A549 (cell line): ENCODE results near the gene SETD2. TPM values are rescaled to one million over a fixed set of nuclear protein-coding genes. Genes with fewer than 3 reads are reported as not detected.
A peak's percentile ranks its signal among the peaks of the same experiment; 100 is the strongest.

Experiments used
- ATAC-seq, 2 experiments: fragments of 200-7000 bp in 1 of 2; fragments of >200 bp in 1 of 2; cut with Nextera tagmentation in 1 of 2; cut with Tn5 transposase in 1 of 2; 3 replicates each; pipeline versions ENCODE4 v1.8.0 to v1.9.1; 2018 to 2020; ENCODE audit warnings: mild to moderate bottlenecking in 1 of 2, moderate library complexity in 1 of 2
- CTCF ChIA-PET: fragments of 300-600 bp; sonication (Branson Sonifier 250); formaldehyde crosslinking; extraction: SDS; loops from one replicate; lab custom pipeline; 2021; ENCODE audit warnings: antibody characterized with exemption, inconsistent platforms; lab: Yijun Ruan, JAX
- POLR2A ChIA-PET: fragments of 350-600 bp; formaldehyde crosslinking; extraction: SDS; loops from one replicate; lab custom pipeline; 2021; ENCODE audit warnings: antibody characterized with exemption, inconsistent platforms; lab: Yijun Ruan, JAX
- DNase-seq, 2 experiments: peaks; one replicate each; pipeline versions ENCODE4 v3.0.0 to v3.0.0-alpha.2; 2011 to 2016; ENCODE audit warnings: low read depth in 1 of 2, low spot score in 1 of 2
- FAIRE-seq: peaks from 2 replicates; lab custom pipeline; 2011; peaks lifted over from hg19 to GRCh38; lab: Jason Lieb, UNC
- H3K27ac ChIP-seq, 2 experiments: fragments of >200 bp; sonication (Bioruptor Twin); formaldehyde crosslinking; 3 replicates each; pipeline ENCODE4 v1.5.1; 2016 to 2017
- H3K4me1 ChIP-seq: fragments of >200 bp; sonication (Bioruptor Twin); formaldehyde crosslinking; 3 replicates; pipeline ENCODE4 v1.6.1; 2016
- H3K4me2 ChIP-seq: fragments of >200 bp; sonication (Bioruptor Twin); formaldehyde crosslinking; 3 replicates; pipeline ENCODE4 v1.6.1; 2016
- H3K4me3 ChIP-seq: fragments of >200 bp; sonication (Bioruptor Twin); formaldehyde crosslinking; 3 replicates; pipeline ENCODE4 v1.5.1; 2016
- H3K9me3 ChIP-seq: fragments of >200 bp; sonication (Bioruptor Twin); formaldehyde crosslinking; 3 replicates; pipeline ENCODE4 v1.6.1; 2016
- BHLHE40 ChIP-seq: IDR thresholded peaks from 2 replicates; pipeline ENCODE4 v1.6.1; 2012; ENCODE audit warnings: low read depth, low read length, inconsistent platforms
- CBX2 ChIP-seq: fragments of 200-600 bp; sonication (generic); IDR thresholded peaks from 2 replicates; pipeline ENCODE4 v1.6.1; 2016; ENCODE audit warnings: low read depth, mild to moderate bottlenecking, borderline replicate concordance
- CBX8 ChIP-seq: fragments of 200-600 bp; sonication (generic); IDR thresholded peaks from 2 replicates; pipeline ENCODE4 v1.6.1; 2016
- CHD4 ChIP-seq: fragments of 200-600 bp; sonication (generic); IDR thresholded peaks from 2 replicates; pipeline ENCODE4 v1.6.1; 2016; ENCODE audit warnings: antibody characterized with exemption, mild to moderate bottlenecking, borderline replicate concordance
- EHF ChIP-seq: fragments of 250-450 bp; sonication (Bioruptor Pico); IDR thresholded peaks from 2 replicates; pipeline ENCODE4 v1.5.0; 2020; ENCODE audit warnings: mild to moderate bottlenecking
- ESRRA ChIP-seq: fragments of 150-350 bp; IDR thresholded peaks from 2 replicates; pipeline ENCODE4 v1.6.1; 2014; ENCODE audit warnings: mild to moderate bottlenecking, low read length, borderline replicate concordance
- FOSB ChIP-seq: fragments of 250-450 bp; sonication (Bioruptor Pico); IDR thresholded peaks from 2 replicates; pipeline ENCODE4 v1.5.0; 2020; ENCODE audit warnings: mild to moderate bottlenecking, moderate library complexity
- FOXS1 ChIP-seq: fragments of 250-450 bp; sonication (Bioruptor Pico); IDR thresholded peaks from 2 replicates; pipeline ENCODE4 v1.5.0; 2020; ENCODE audit warnings: mild to moderate bottlenecking, moderate library complexity
- HOXA7 ChIP-seq: fragments of 250-450 bp; sonication (Bioruptor Pico); IDR thresholded peaks from 2 replicates; pipeline ENCODE4 v1.5.0; 2020; ENCODE audit warnings: mild to moderate bottlenecking, moderate library complexity
- HOXB5 ChIP-seq: fragments of 250-450 bp; sonication (Bioruptor Pico); IDR thresholded peaks from 2 replicates; pipeline ENCODE4 v1.5.0; 2020; ENCODE audit warnings: mild to moderate bottlenecking, moderate library complexity
- JUNB ChIP-seq: fragments of >200 bp; sonication (Bioruptor Twin); formaldehyde crosslinking; IDR thresholded peaks from 2 replicates; pipeline ENCODE4 v1.6.1; 2016
- MAFK ChIP-seq: fragments of 450-650 bp; IDR thresholded peaks from 2 replicates; pipeline ENCODE4 v1.6.1; 2014; ENCODE audit not compliant: partially characterized antibody
- MYC ChIP-seq: IDR thresholded peaks from 2 replicates; pipeline ENCODE4 v1.6.1; 2012; ENCODE audit warnings: mild to moderate bottlenecking, inconsistent platforms, low read length, improper control_type of control experiment, borderline replicate concordance
- NR3C1 ChIP-seq: fragments of >200 bp; sonication (Bioruptor Twin); formaldehyde crosslinking; IDR thresholded peaks from 3 replicates; pipeline ENCODE4 v1.6.1; 2017
- RAD21 ChIP-seq, 2 experiments: fragments of >200 bp in 1 of 2; sonication (Bioruptor Twin) in 1 of 2; formaldehyde crosslinking in 1 of 2; IDR thresholded peaks in 1 of 2; conservative IDR thresholded peaks in 1 of 2; 2 replicates in 1 of 2; 3 replicates in 1 of 2; pipeline ENCODE4 v1.6.1; 2012 to 2018; ENCODE audit warnings: inconsistent platforms in 1 of 2
- RCOR1 ChIP-seq: fragments of 150-350 bp; IDR thresholded peaks from 2 replicates; pipeline ENCODE4 v1.6.1; 2014; ENCODE audit warnings: antibody characterized with exemption, low read length, low read depth
- RFX5 ChIP-seq: fragments of 450-650 bp; IDR thresholded peaks from 2 replicates; pipeline ENCODE4 v1.7.1; 2014; ENCODE audit warnings: antibody characterized with exemption, mild to moderate bottlenecking, moderate library complexity
- SMC3 ChIP-seq: fragments of >200 bp; sonication (Bioruptor Twin); formaldehyde crosslinking; IDR thresholded peaks from 3 replicates; pipeline ENCODE4 v1.6.1; 2018; ENCODE audit warnings: inconsistent platforms
- TFCP2L1 ChIP-seq: fragments of 250-450 bp; sonication (Bioruptor Pico); IDR thresholded peaks from 2 replicates; pipeline ENCODE4 v1.5.0; 2021; ENCODE audit warnings: mild to moderate bottlenecking
- ZC3H11A ChIP-seq: fragments of 450-650 bp; IDR thresholded peaks from 2 replicates; pipeline ENCODE4 v1.6.1; 2014; ENCODE audit warnings: antibody characterized with exemption, mild to moderate bottlenecking
- ZFP36 ChIP-seq: fragments of 450-650 bp; IDR thresholded peaks from 2 replicates; pipeline ENCODE4 v1.6.1; 2014; ENCODE audit warnings: borderline replicate concordance; ENCODE audit not compliant: partially characterized antibody
- WGBS: methylation state at CpG from one replicate; pipeline ENCODE4 v1.1.6; 2017; ENCODE audit errors: missing lambda C conversion rate; 5-methylcytosine and 5-hydroxymethylcytosine counted together
- polyA plus RNA-seq, 4 experiments: library from polyadenylated mRNA; depleted of rRNA in 3 of 4; stranded (reverse); fragments of >200 nt; fragmentation: RNase III in 1 of 4; extraction: RNeasy Plus Mini Kit Qiagen cat#74134 plus additional on column Dnase treatment in 1 of 4; gene quantifications; 2 replicates in 3 of 4; 3 replicates in 1 of 4; pipeline ENCODE4 v1.2.3, GENCODE V29; 2011 to 2017
- TF ChIP-seq, protein P1 (sequence below): fragments of 200-600 bp; sonication (generic); IDR thresholded peaks from 2 replicates; pipeline ENCODE4 v1.6.1; 2016; ENCODE audit warnings: antibody characterized with exemption, mild to moderate bottlenecking, moderate library complexity
- TF ChIP-seq, protein P2 (sequence below): fragments of 150-350 bp; IDR thresholded peaks from 2 replicates; pipeline ENCODE4 v1.6.1; 2014; ENCODE audit warnings: low read depth, mild to moderate bottlenecking, low read length

The SETD2 gene
- polyA plus RNA-seq, 2 of the 4 experiments (the other 2 are of a cell fraction) = 16.8 to 26.1 TPM

DNA sequence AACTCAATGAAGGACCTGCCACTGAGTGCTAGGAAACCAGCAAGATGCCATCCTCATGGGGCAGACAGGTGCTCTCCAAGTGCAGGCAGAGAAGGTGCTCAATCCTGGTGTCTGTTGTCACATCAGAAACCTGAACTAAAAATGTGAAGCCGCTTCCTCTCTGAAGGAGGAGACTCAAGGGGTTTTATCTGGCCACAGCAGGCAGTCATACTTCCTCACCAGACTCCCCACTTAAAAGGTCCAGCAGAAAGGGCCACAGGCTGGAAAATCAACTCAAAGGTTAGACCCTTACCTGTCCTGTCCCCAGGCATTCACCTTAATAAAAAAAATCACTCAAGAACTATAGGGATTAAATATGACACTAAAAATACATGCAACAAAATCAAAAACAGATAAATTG lies 192.2 kb downstream of the SETD2 start:
- Histone ChIP-seq H3K9me3 (no peaks in the 10 kb centered on the region), H3K27ac (peak overlapping the region; percentile 76 to 80; a peak in 4 of 6 replicates), H3K4me2 (peak overlapping the region; percentile 81), H3K4me1 (peaks cover 68% of the 10 kb centered on the region), H3K4me3 (no peak overlapping the region)
- ATAC-seq = no peak
- TF ChIP-seq CBX8 (no peak), EHF (no peak), CHD4 (no peak), CBX2 (no peak), RAD21 (conservative IDR thresholded peaks at IDR 0.05 in 1 of 2, IDR thresholded peaks at IDR 0.05 in 1 of 2) (no peak), BHLHE40 (no peak), NR3C1 (no peak), ZFP36 (no peak), TFCP2L1 (CRISPR knock-in tag) (no peak), SMC3 (no peak), ZC3H11A (no peak), RCOR1 (no peak), RFX5 (no peak), HOXB5 (CRISPR knock-in tag) (no peak), FOSB (no peak), JUNB (no peak), HOXA7 (CRISPR knock-in tag) (no peak), MYC (no peak), FOXS1 (CRISPR knock-in tag) (no peak)
- TF ChIP-seq, protein P1, sequence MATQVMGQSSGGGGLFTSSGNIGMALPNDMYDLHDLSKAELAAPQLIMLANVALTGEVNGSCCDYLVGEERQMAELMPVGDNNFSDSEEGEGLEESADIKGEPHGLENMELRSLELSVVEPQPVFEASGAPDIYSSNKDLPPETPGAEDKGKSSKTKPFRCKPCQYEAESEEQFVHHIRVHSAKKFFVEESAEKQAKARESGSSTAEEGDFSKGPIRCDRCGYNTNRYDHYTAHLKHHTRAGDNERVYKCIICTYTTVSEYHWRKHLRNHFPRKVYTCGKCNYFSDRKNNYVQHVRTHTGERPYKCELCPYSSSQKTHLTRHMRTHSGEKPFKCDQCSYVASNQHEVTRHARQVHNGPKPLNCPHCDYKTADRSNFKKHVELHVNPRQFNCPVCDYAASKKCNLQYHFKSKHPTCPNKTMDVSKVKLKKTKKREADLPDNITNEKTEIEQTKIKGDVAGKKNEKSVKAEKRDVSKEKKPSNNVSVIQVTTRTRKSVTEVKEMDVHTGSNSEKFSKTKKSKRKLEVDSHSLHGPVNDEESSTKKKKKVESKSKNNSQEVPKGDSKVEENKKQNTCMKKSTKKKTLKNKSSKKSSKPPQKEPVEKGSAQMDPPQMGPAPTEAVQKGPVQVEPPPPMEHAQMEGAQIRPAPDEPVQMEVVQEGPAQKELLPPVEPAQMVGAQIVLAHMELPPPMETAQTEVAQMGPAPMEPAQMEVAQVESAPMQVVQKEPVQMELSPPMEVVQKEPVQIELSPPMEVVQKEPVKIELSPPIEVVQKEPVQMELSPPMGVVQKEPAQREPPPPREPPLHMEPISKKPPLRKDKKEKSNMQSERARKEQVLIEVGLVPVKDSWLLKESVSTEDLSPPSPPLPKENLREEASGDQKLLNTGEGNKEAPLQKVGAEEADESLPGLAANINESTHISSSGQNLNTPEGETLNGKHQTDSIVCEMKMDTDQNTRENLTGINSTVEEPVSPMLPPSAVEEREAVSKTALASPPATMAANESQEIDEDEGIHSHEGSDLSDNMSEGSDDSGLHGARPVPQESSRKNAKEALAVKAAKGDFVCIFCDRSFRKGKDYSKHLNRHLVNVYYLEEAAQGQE = no peak
- ChIA-PET POLR2A (no interaction called here), CTCF (no interaction called here)
- DNase-seq = no peak
- 100% methylated on average over 1 of the region's 1 CpG for WGBS
- no peak for FAIRE-seq

DNA sequence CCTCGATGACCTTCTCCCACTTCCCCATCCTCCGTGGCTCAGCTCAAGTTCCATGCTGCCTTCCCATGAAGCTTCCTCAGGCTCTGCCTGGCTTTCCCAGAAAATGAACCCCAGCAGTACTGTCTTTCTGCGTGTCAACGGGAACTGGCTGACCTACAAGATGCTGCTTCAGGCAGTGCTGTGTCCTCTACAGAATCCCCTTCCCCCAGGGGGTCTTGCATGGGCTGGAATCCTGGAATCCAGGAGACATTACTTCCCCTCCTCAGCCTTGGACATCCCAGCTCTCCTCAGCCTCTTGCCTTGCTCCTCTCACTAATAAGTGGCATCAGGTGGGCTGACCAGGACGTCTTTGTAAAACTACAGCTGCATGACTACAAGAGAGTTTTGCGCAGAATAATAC lies 192.8 kb downstream of the SETD2 start:
- no peak for DNase-seq
- ATAC-seq = peak in 1 of 2 experiments; percentile 16; a peak in 3 of 6 replicates
- ChIA-PET POLR2A (no interaction called here), CTCF (interaction anchor here (0.8 kb wide), 1 partner anchor 47 kb away, joined by 4 read pairs; no protein-coding TSS in a partner anchor)
- no peak for FAIRE-seq
- peak overlapping the region; percentile 81 for H3K4me2 ChIP-seq
- H3K4me1 ChIP-seq = peaks cover 72% of the 10 kb centered on the region
- H3K27ac ChIP-seq = peak overlapping the region; percentile 76 to 80
- H3K4me3 ChIP-seq = peak overlapping the region; percentile 21; the same call in 1 of the 3 replicates
- no peaks in the 10 kb centered on the region for H3K9me3 ChIP-seq
- TF ChIP-seq MAFK (no peak), TFCP2L1 (CRISPR knock-in tag) (no peak), ESRRA (no peak), CBX2 (no peak)
- TF ChIP-seq, protein P1 = no peak
- TF ChIP-seq, protein P2, sequence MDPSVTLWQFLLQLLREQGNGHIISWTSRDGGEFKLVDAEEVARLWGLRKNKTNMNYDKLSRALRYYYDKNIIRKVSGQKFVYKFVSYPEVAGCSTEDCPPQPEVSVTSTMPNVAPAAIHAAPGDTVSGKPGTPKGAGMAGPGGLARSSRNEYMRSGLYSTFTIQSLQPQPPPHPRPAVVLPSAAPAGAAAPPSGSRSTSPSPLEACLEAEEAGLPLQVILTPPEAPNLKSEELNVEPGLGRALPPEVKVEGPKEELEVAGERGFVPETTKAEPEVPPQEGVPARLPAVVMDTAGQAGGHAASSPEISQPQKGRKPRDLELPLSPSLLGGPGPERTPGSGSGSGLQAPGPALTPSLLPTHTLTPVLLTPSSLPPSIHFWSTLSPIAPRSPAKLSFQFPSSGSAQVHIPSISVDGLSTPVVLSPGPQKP = no peak
- WGBS = 56% methylated on average over 6 of the region's 6 CpGs
